Activated CD8-positive, alpha-beta memory T cell treated with anti-CD3 and anti-CD28 coated beads for 24 hours (primary cell): ENCODE results near the gene SOBP.

ENCODE experiments used
- DNase-seq: peaks from one replicate; pipeline ENCODE4 v3.0.0-alpha.2; 2020

The SOBP gene

DNA sequence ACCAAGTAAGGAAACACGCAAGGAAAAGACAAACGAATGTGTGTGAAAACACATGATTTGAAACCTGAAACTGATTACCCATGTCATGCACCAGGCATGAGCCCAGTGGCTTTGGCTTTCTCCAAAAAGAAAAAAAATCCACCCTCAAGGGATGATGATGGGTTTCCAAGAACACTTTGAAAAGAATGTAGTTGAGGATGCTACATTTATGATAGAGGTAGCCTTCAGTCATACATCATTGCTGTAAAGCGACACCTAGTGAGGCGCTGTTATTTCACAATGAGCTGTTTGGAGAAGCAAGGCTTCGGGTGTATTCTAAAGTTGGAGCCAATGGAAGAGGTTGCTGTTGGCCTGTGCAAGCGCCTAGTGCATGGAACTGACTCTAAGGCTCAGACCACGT lies 209.3 kb downstream of the SOBP start:
- DNase-seq, result no peak

DNA sequence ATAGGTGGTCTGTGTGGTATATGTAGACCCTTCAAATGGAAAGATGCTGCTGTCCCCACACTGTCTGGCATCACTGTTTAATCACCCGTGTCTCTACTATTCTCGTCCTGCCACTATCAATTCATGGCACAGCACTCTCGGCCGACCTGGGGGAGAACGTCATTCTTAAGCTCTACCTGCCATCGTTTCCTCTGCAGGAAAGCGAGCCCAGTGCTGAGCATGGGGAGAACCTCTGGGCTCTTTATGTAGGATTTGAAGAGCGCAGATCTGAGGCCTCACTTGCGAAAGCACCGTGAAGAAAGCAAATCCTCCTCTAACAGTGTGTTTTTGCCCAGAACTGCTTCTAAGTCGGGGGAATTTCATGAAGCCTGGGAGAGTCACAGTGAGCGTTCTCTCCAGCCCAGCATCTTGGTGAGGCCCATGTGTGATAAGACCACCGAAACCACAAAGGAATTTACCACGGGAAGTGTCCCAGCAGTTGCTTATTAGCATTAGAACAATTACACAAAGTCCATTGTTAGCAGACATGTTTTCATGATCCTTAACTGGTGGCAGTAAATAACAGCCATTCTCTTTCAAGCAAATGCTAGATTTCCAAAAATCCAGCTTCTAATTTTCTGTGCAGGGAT lies 209.9 kb downstream of the SOBP start:
- DNase-seq, result no peak

DNA sequence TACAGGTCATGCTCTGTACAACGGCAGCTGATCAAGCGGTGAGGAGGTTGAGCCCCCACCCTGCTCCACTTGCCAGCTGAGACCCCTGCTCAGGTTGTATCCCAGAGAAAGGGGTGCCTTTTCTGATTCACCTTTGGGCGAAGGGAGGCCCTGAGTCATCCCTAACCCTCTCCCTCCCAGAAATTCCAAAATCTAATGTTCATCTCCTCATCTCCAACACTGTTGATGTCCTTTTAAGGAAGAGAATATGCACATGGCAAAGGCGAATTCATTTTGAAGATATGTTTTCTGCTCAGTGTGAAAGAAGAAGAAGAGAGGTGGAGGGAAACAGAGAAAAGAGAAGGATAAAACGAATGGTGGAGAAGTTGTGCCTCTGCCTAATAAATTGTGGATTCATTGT lies 213.7 kb downstream of the SOBP start:
- DNase-seq, result no peak

DNA sequence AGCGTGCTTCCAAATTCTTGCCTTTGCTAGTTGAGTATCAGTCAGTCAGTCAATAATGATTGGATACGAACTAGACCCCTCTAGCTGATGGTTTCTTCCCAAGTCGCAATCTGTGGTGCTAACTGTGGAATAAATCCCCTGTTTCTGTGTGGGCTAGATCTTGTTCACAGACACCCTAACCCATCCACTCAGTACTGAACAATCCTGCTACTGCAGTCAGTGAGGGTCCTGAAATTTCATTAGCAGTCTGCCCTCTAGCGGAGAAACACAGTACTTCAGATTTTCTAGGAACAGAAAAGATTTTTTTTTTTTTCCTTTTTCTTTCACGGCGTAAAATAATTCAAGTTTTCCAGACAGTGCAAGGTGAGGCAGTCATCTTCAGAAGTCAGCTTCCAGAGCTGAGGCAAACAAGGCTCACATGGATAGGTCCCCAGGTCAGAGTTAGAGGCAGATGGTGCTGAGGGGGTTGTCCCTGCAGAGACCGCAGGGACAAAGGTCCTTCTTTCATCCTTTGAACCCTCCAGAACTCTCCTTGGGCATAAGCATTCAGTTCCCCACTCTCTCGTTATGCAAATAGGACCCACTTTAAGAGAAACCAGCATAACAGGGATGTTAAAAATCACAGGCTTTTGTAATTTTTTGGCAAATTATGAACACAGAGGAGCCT lies 214.6 kb downstream of the SOBP start:
- DNase-seq, result peak; percentile 65

DNA sequence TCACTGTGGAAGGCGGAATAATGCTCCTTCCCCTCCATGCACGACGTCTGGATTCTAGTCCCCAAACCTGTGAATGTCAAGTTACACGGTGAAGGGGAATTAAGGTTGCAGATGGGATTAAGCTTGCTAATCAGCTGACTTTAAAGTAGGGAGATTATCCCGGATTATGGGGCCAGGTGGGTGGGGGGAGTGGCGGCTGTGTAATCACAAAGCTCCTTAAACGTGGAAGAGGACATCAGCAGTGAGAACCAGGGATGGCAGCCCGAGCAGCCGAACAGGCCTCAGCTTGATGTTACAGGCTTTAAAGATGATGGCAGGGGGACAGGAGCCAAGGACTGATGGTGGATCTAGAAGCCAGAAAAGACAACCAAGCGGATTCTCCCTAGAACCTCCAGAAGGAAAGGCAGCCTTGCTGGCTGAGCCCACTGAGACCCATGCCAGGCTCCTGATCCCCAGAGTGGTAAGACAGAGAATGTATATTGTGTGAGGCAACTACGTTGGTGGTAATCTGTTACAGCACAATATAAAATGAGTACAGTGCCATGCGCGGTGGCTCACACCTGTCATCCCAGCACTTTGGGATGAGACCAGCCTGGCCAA lies 216.7 kb downstream of the SOBP start:
- DNase-seq, result no peak

DNA sequence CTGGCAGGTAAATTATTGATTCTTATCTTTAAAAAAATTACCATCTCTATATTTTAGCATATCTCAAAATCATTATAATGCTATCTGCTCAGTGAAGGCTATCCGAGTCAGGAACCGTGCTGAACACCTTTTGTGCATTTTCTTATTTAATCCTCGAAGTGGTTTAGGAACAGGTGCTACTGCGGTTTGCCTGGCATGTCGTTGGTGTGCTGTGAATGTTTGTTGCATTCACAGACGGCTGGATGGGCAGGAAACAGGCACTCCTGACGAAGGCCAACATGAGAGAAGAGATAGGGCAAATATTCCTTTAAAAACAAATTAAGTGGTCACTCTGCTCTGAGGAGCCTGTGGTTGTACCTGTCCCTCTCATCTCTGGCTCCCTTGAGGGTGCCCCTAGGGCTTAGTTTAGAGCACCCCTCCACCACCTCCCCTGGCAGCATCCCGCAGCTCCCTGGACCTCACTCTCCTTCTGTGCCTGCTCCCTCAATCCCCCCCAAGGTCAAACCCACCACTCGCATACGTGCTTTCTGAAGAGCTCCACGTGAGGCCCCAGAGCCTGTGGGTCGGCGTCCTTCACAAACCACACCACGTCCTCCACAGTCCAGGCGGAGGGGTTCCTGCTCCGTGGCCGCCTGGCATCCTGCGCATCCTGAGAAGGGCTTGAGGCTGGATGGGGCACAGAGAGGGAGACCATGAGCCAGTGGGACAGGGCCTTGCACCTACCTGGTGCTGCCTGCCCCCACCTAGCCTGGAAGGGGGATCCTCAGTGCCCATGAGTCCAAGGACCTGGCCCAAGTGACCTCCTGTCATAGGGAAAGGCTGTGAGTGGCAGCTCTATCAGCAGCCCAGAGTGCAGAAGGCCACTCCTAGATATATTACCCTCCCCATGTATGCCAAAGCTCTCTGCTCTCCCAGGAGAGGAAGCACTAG lies 217.7 kb downstream of the SOBP start:
- DNase-seq, result no peak

DNA sequence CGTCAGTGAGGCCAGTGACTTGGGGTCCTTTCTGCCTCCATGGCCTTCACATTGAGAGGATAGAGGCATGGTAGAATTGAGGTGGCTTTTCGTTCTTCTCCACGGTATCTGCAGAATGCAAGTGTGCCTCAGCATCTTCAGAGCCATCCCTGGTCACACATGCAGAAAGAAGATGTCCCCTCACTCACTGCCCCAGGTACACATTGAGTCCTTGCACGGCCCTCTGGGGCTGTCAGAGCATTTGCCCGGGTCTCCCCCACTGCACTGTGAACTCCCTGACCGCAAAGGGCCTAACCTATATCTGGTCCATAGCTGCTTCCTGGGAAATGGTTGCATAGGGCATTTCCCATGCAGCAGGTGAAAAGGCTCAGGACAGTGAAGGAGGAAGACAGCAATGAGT lies 218.5 kb downstream of the SOBP start:
- DNase-seq, result no peak

DNA sequence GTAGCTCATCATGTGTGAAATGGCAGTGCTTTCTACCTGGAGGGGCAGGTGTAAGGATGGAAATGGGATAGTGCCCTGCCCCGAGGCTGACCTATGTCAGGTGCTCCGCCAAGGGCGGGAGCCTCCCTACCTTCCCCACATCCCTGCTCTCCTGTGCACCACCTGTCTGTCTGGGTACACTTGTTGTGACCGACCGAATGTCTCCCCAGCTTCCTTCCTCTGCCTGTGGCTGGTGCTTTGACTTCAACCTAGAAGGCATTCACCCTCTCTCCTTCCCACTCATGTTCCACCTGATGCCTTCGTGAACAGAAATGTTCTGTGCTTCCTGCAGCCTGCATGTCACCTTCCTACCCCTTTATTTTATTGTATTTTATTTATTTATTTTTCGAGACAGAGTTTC lies 219.4 kb downstream of the SOBP start:
- no peak for DNase-seq
